Kidney (tissue), 14 donors: ENCODE results near the gene ALOX12B. TPM values are rescaled to one million over a fixed set of nuclear protein-coding genes. Genes with fewer than 3 reads are reported as not detected.

ENCODE experiments used
- DNase-seq, 5 donors: peaks; one replicate each; pipeline ENCODE4 v3.0.0-alpha.2; 2013 to 2020
- FAIRE-seq: peaks from 2 replicates; lab custom pipeline; 2012; peaks lifted over from hg19 to GRCh38; lab: Jason Lieb, UNC
- H3K27ac ChIP-seq, 2 donors: one replicate each; pipeline ENCODE4 v1.7.0; 2013; ENCODE audit warnings: low read depth in 2 of 2, low read length in 2 of 2, inconsistent platforms in 1 of 2
- H3K27me3 ChIP-seq: one replicate; pipeline ENCODE4 v1.7.1; 2013; ENCODE audit warnings: low read length, inconsistent platforms; ENCODE audit not compliant: control insufficient read depth, insufficient read depth
- H3K36me3 ChIP-seq, 3 donors: one replicate each; pipeline versions ENCODE4 v1.7.0 to v1.7.1; 2013; ENCODE audit warnings: low read length in 3 of 3, control low read depth in 1 of 3, inconsistent platforms in 1 of 3; ENCODE audit not compliant: insufficient read depth in 3 of 3, control insufficient read depth in 2 of 3
- H3K4me1 ChIP-seq, 3 donors: one replicate each; pipeline versions ENCODE4 v1.7.0 to v1.7.1; 2013; ENCODE audit warnings: low read length in 3 of 3, inconsistent platforms in 1 of 3, low read depth in 1 of 3; ENCODE audit not compliant: control insufficient read depth in 2 of 3, insufficient read depth in 2 of 3
- H3K4me3 ChIP-seq, 3 donors: one replicate each; pipeline versions ENCODE4 v1.7.0 to v1.8.1; 2013; ENCODE audit warnings: low read length in 3 of 3, control low read depth in 1 of 3, inconsistent platforms in 1 of 3
- H3K9ac ChIP-seq, 3 donors: one replicate each; pipeline versions ENCODE4 v1.7.0 to v1.7.1; 2013; ENCODE audit warnings: low read length in 3 of 3, control low read depth in 1 of 3, inconsistent platforms in 1 of 3
- H3K9me3 ChIP-seq, 3 donors: one replicate each; pipeline versions ENCODE4 v1.7.0 to v1.7.1; 2013; ENCODE audit warnings: low read length in 3 of 3, control low read depth in 1 of 3, inconsistent platforms in 1 of 3; ENCODE audit not compliant: control insufficient read depth in 2 of 3, insufficient read depth in 1 of 3
- intact Hi-C: fragments of 100-400 bp; cut with DNase I; formaldehyde crosslinking; loops from one replicate; pipeline ENCODE4 v1.11.1; 2022
- polyA plus RNA-seq: library from polyadenylated mRNA; stranded (reverse); fragments of 350-450 nt; fragmentation: Illumina TruSeq; extraction: RNeasy Lipid Tissue Mini Kit (QIAGEN cat#74804); gene quantifications from one replicate; pipeline ENCODE4 v1.2.3, GENCODE V29; 2014; ENCODE audit warnings: low read depth, low replicate concordance; ENCODE audit not compliant: insufficient read depth
- total RNA-seq: library from RNA; stranded (reverse); fragmentation: NEBNext Ultra II Directional; extraction: Animal tissue kit (Norgen Biotek cat#: 25700); gene quantifications from one replicate; pipeline ENCODE4 v1.2.1, GENCODE V29; 2021
- TF ChIP-seq, protein P1 (sequence below): IDR thresholded peaks from 3 replicates; pipeline ENCODE4 v1.5.1; 2012; ENCODE audit warnings: mild to moderate bottlenecking, moderate library complexity, borderline replicate concordance; ENCODE audit not compliant: insufficient read depth; ENCODE audit errors: extremely low read depth
- donor health status: control.
- donor health status: control.
- donor health status: control.
- donor health status: control.
- donor health status: control.
- donor health status: DM: yes; HTN: yes; CAD: no.
- donor health status: Normal renal cell carcinoma (clear cell type).

The ALOX12B gene
- total and polyA plus RNA-seq, 2 donors from 2014 or later = not detected

DNA sequence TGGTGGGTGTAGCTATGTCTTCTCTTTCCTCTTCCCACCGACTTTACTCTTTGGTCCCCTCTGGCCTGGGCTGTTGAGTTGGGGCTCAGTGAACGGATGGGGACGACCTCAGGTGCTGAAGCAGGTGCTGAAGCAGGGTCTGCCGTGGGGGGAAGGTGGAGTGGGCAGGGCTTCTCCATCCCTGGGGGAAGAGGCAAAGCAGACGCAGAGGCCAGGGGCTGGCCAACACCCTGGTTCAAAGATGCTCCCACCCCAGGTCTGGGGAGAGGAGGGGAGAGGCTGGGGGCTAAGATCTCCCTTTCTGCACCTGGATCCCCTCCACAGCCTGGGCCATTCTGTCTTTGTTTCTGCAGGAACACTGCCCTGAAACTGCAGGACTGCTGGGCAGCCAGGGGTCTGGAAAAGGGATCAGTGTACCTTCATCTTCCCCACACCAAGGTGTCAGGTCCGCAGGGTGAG lies 22.9 kb downstream of the ALOX12B start:
- Histone ChIP-seq H3K27me3 (peaks cover 39% of the 10 kb centered on the region), H3K36me3 (no peaks in the 10 kb centered on the region), H3K27ac (no peak overlapping the region), H3K4me3 (no peak overlapping the region), H3K9me3 (no peaks in the 10 kb centered on the region), H3K9ac (no peak overlapping the region), H3K4me1 (peaks cover 0 to 3% (median 0%) of the 10 kb centered on the region in 3 donors)
- DNase-seq (peak in 1 of 5 donors; percentile 37), FAIRE-seq (no peak)
- TF ChIP-seq, protein P1, sequence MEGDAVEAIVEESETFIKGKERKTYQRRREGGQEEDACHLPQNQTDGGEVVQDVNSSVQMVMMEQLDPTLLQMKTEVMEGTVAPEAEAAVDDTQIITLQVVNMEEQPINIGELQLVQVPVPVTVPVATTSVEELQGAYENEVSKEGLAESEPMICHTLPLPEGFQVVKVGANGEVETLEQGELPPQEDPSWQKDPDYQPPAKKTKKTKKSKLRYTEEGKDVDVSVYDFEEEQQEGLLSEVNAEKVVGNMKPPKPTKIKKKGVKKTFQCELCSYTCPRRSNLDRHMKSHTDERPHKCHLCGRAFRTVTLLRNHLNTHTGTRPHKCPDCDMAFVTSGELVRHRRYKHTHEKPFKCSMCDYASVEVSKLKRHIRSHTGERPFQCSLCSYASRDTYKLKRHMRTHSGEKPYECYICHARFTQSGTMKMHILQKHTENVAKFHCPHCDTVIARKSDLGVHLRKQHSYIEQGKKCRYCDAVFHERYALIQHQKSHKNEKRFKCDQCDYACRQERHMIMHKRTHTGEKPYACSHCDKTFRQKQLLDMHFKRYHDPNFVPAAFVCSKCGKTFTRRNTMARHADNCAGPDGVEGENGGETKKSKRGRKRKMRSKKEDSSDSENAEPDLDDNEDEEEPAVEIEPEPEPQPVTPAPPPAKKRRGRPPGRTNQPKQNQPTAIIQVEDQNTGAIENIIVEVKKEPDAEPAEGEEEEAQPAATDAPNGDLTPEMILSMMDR = no peak
- intact Hi-C loops = no loop called here

DNA sequence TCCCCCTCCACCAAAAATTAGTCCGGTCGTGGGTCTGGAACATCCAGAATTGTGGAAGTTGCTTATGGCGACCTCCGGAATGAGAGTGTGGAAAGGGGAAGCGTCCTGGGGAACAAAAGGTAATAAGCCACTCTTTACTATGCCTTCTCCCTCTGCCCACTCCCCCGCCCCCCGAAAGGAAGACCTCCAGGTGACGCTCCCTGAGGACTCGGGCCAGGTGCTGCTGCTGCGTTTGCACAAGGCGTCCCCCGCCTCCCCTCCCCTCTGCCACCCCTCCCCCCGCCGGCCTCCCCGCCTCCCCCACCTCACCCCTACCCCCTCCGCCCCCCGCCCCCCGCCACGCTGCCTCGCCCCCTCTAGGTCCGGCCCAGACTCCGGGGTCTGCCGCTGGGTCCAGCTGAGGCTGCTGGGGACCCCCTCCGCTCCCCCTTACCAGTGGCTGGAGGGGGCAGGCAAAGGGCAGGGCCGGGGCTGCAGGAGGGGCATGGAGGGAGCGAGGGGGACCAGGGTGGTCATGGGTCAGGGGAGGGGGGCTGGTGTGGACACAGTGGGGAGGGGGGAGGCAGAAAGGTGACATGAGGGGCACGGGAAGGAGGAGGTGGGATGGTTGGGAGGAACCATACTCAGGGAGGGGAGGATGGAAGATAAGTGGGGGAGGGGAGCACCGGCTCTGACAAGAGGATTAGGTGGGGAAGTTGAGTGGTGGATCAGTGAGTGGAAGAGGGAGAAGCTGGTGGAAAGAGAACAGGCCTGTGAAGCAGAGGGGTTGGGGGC lies 23.6 kb downstream of the ALOX12B start:
- Histone ChIP-seq H3K4me1 (no peaks in the 10 kb centered on the region), H3K27ac (no peak overlapping the region), H3K9ac (no peak overlapping the region), H3K9me3 (no peaks in the 10 kb centered on the region), H3K36me3 (no peaks in the 10 kb centered on the region), H3K4me3 (no peak overlapping the region), H3K27me3 (peaks cover 45% of the 10 kb centered on the region)
- DNase-seq (peak in 1 of 5 donors; percentile 71), FAIRE-seq (no peak)
- intact Hi-C loops = no loop called here
- TF ChIP-seq, protein P1 = no peak

DNA sequence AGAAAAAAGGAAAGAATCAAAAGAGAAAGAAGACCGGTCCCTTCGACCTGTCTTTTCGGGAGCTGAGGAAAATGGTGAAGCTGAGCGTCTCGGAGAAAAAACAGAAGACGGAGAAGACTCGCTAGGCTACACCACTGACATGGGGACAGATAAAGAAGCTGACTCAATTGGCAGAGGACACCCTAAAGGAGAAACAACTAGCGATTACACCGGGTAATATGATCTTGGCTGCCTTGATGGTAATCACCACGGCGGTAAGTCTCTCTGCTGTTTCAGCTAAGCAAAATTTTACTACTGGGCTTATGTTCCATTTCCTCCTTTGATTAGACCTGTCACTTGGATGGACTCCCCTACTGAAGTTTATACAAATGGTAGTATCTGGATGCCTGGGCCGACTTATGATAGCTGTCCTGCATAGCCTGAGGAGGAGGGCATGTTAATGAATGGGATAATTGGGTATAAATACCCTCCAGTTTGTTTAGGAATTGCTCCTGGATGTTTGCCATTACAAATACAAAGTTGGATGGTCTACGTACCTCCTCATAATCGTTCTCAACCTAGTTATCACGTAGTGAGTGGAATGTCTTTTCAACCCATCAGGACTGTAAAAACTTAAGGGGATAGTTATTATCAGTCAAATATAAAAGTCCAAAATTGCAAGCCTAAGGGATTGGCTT lies 24.6 kb downstream of the ALOX12B start:
- H3K27ac ChIP-seq = no peak overlapping the region
- no peak overlapping the region for H3K9ac ChIP-seq
- peak in 1 of 5 donors; percentile 44 for DNase-seq
- no peaks in the 10 kb centered on the region for H3K36me3 ChIP-seq
- H3K9me3 ChIP-seq = no peaks in the 10 kb centered on the region
- intact Hi-C loops = no loop called here
- H3K27me3 ChIP-seq = peaks cover 47% of the 10 kb centered on the region
- FAIRE-seq = no peak
- H3K4me3 ChIP-seq = no peak overlapping the region
- TF ChIP-seq, protein P1 = no peak
- H3K4me1 ChIP-seq = no peaks in the 10 kb centered on the region
